ENCODE results near the gene CRTAC1.

DNA sequence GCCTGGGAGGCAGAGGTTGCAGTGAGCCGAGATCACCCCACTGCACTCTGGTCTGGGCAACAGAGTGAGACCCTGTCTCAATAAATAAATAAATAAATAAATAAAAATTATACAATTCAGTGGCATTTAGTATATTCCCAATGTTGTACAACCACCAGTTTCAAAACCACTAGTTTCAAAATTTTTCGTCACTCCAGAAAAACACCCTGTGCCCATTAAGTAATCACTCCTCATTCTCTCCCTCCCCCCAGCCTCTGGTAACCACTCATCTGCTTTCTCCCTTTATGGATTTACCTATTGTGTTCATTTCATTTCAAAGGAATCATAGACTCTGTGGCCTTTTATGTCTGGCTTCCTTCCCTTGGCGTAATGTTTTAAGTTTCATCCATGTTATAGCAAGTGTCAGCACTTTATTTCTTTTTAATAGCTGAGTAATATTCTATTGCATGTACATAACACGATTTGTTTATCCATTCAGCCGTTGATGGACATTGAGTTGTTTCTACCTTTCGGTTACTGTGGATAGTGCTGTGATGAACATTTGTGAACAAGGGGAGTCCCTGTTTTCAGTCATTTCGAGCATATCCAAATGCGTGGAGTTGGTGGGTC is 210.2 kb downstream of the CRTAC1 start:
- TF ChIP-seq, protein P1, sequence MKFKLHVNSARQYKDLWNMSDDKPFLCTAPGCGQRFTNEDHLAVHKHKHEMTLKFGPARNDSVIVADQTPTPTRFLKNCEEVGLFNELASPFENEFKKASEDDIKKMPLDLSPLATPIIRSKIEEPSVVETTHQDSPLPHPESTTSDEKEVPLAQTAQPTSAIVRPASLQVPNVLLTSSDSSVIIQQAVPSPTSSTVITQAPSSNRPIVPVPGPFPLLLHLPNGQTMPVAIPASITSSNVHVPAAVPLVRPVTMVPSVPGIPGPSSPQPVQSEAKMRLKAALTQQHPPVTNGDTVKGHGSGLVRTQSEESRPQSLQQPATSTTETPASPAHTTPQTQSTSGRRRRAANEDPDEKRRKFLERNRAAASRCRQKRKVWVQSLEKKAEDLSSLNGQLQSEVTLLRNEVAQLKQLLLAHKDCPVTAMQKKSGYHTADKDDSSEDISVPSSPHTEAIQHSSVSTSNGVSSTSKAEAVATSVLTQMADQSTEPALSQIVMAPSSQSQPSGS (IDR thresholded peaks at IDR 0.05; ENCODE audit: low read length), result no peak
- TF ChIP-seq RAD21 (IDR thresholded peaks at IDR 0.05; ENCODE audit: insufficient read depth, low read depth, low read length) (no peak), EZH2 (IDR thresholded peaks at IDR 0.05; ENCODE audit: borderline replicate concordance, control insufficient read depth, low read depth, low read length) (no peak), EGR1 (IDR thresholded peaks at IDR 0.05; ENCODE audit: borderline replicate concordance in 1 of 2, low read depth in 2 of 2, low read length in 2 of 2) (no peak), ZZZ3 (IDR thresholded peaks at IDR 0.05; ENCODE audit: control insufficient read depth, insufficient read length, low read depth) (no peak), TAF1 (IDR thresholded peaks at IDR 0.05; ENCODE audit: borderline replicate concordance, low read depth, low read length) (no peak), SMC3 (IDR thresholded peaks at IDR 0.05; ENCODE audit: borderline replicate concordance, low read length) (no peak), SREBF2 (IDR thresholded peaks at IDR 0.05; ENCODE audit: low read length) (no peak), NBN (IDR thresholded peaks at IDR 0.05) (no peak)
- TF ChIP-seq, protein P2, sequence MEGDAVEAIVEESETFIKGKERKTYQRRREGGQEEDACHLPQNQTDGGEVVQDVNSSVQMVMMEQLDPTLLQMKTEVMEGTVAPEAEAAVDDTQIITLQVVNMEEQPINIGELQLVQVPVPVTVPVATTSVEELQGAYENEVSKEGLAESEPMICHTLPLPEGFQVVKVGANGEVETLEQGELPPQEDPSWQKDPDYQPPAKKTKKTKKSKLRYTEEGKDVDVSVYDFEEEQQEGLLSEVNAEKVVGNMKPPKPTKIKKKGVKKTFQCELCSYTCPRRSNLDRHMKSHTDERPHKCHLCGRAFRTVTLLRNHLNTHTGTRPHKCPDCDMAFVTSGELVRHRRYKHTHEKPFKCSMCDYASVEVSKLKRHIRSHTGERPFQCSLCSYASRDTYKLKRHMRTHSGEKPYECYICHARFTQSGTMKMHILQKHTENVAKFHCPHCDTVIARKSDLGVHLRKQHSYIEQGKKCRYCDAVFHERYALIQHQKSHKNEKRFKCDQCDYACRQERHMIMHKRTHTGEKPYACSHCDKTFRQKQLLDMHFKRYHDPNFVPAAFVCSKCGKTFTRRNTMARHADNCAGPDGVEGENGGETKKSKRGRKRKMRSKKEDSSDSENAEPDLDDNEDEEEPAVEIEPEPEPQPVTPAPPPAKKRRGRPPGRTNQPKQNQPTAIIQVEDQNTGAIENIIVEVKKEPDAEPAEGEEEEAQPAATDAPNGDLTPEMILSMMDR (IDR thresholded peaks at IDR 0.05 in 2 of 3, conservative IDR thresholded peaks at IDR 0.05 in 1 of 3; ENCODE audit: control insufficient read depth in 2 of 3, extremely low read depth in 1 of 3, insufficient read depth in 1 of 3, low read depth in 3 of 3, low read length in 3 of 3), result no peak

All from GM12878 (cell line).